AG04449 (cell line): ENCODE measurements around the gene TANGO6.
"Not testable (repeated sequence)": the region's sequence is repeated elsewhere in the genome, so short reads cannot be mapped to it uniquely, and the experiment has no call there.

Experiments used
- CTCF ChIA-PET: fragments of 350-600 bp; formaldehyde crosslinking; extraction: SDS; loops from one replicate; lab custom pipeline; 2021; ENCODE audit warnings: antibody characterized with exemption; lab: Yijun Ruan, JAX
- POLR2A ChIA-PET: fragments of 400-600, 350-600 bp; formaldehyde crosslinking; extraction: SDS; loops from one replicate; lab custom pipeline; 2020; ENCODE audit warnings: antibody characterized with exemption, inconsistent platforms; lab: Yijun Ruan, JAX
- DNase-seq: peaks from one replicate; pipeline ENCODE4 v3.0.0-alpha.2; 2010; ENCODE audit warnings: low read depth, low spot score
- H3K4me3 ChIP-seq: 2 replicates; pipeline ENCODE4 v1.5.1; 2011; ENCODE audit warnings: low read depth, mild to moderate bottlenecking, control low read depth, low read length
- TF ChIP-seq, protein P1 (sequence below): IDR thresholded peaks from one replicate; pipeline ENCODE4 v1.5.1; 2011; ENCODE audit warnings: mild to moderate bottlenecking, moderate library complexity, low read length, control low read depth, inconsistent platforms; ENCODE audit not compliant: insufficient read depth; ENCODE audit errors: missing control alignments

TANGO6 gene

DNA sequence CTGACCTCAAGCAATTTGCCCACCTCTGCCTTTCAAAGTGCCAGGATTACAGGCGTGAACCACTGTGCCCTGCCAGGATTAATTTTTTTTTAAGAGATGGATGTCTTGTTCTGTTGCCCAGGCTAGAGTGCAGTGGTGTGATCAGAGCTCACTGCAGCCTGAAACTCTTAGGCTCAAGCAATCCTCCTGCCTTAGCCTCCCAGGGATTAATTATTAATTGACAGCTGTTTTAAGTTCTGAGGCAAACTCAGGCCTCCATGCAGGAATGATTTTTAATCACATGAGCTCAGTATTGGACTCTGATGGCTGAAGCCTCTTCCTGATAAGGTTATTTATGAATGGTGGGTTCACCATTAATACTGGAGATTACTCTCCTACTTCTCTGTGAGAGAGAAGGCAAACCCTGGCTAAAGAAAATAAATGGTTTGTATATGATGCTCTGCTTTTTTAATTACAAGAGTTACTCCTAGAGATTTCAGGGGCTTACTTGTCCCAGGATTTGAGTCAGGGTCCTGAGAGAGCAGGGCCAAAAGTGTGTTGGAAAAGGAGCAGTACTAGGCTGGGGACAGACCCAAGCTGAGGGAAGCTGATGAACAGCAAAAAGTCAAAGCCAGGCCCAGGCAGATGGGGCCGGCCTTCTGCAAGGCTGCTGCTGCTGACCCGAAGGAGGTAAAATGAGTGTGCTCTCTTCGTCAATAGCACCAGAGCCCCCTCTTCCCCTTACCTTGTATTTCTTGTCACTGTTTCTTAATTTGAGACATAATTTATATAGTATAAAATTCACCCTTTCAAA, 205.2 kb downstream of the TANGO6 start:
- CTCF ChIA-PET = interaction anchor here (1.3 kb wide), 1 partner anchor 75 kb away, joined by 3 read pairs; no protein-coding TSS in a partner anchor
- POLR2A ChIA-PET = interaction anchor here (0.5 kb wide), 1 partner anchor 13 kb away, joined by 8 read pairs; no protein-coding TSS in a partner anchor
- TF ChIP-seq, protein P1, sequence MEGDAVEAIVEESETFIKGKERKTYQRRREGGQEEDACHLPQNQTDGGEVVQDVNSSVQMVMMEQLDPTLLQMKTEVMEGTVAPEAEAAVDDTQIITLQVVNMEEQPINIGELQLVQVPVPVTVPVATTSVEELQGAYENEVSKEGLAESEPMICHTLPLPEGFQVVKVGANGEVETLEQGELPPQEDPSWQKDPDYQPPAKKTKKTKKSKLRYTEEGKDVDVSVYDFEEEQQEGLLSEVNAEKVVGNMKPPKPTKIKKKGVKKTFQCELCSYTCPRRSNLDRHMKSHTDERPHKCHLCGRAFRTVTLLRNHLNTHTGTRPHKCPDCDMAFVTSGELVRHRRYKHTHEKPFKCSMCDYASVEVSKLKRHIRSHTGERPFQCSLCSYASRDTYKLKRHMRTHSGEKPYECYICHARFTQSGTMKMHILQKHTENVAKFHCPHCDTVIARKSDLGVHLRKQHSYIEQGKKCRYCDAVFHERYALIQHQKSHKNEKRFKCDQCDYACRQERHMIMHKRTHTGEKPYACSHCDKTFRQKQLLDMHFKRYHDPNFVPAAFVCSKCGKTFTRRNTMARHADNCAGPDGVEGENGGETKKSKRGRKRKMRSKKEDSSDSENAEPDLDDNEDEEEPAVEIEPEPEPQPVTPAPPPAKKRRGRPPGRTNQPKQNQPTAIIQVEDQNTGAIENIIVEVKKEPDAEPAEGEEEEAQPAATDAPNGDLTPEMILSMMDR = no peak
- H3K4me3 ChIP-seq = no peak overlapping the region
- DNase-seq = no peak

DNA sequence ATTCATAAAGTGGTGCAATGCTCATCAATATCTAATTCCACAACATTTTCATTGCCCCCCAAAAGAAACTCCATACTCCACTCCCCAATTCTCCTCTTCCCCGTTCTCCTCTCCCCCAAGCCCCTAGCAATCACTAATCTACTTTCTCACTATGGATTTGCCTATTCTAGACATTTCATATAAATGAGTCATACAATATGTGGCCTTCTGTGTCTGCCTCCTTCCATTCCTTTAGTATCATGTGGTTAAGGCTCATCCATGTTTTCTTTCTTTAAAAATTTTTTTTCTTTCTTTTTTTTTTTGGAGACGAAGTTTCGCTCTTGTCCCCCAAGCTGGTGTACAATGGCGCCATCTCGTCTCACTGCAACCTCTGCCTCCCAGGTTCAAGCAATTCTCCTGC, 205.8 kb downstream of the TANGO6 start:
- TF ChIP-seq, protein P1 = no peak
- H3K4me3 ChIP-seq = no peak overlapping the region
- DNase-seq = no peak
- POLR2A ChIA-PET = interaction anchor here (0.5 to 1.0 kb wide), 2 partner anchors 11 to 12 kb away, joined by 3 to 8 read pairs; no protein-coding TSS in a partner anchor
- CTCF ChIA-PET = no interaction called here

DNA sequence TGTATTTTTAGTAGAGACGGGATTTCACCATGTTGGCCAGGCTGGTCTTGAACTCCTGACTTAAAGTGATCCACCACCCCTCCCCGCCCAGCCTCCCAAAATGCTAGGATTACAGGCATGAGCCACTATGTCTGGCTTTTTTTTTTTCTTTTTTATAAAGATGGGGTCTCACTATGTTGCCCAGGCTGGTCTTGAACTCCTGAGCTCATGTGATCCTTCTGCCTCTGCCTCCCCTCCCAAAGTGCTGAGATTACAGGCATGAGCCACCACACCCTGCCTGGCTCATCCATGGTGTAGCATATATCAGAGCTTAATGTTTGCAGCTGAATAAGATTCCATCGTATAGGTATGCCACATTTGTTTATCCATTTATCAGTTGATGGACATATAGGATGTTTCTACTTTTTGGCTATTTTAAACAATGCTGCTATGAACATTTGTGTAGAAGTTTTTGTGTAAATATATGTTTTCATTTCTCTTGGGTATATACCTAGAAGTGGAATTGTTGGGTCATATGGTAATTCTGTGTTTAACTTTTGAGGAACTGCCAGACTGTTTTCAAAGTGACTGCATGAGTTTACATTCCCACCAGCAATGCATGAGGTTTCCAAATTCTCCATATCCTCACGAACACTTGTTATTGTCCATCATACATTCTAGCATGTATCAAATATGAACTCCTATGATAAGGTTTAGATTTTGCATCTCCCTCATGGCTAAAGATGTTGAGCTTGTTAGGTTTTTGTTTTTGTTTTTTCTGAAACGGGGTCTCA, 206.5 kb downstream of the TANGO6 start:
- DNase-seq = no peak
- TF ChIP-seq, protein P1 = no peak
- ChIA-PET CTCF (no interaction called here), POLR2A (interaction anchor here (1.0 kb wide), 1 partner anchor 11 kb away, joined by 3 read pairs; no protein-coding TSS in a partner anchor)
- H3K4me3 ChIP-seq = no peak overlapping the region

DNA sequence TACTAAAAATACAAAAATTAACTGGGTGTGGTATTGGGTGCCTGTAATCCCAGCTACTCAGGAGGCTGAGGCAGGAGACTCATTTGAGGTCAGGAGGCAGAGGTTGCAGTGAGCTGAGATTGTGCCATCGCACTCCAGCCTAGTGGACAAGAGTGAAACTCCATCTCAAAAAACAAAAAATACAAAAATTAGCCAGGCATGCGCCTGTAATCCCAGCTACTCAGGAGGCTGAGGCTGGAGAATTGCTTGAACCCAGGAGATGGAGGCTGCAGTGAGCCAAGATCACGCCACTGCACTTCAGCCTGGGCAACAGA, 208.1 kb downstream of the TANGO6 start:
- DNase-seq, POLR2A ChIA-PET, H3K4me3 ChIP-seq: not testable (repeated sequence)
- CTCF ChIA-PET = interaction anchor here (1.9 kb wide), 1 partner anchor 17 kb away, joined by 8 read pairs; no protein-coding TSS in a partner anchor

DNA sequence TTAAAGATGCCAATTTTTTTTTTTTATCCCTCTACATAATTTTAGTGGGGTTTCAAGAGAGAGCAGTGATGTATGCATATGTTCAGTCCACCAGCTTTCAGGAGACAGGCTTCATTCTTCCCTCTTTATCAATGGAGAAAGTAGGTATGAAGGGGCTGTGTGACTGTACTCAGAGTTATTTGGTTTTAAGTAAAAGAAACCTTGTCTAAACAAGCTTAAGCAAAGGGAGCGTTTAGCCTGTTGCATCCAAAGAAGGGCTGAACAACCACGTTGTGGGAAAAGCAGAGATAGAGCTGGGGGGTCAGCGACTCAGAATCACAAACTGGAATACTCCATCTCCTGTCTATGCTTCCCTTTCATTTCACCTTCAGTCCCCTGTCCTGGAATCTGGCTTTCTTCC, 211.7 kb downstream of the TANGO6 start:
- DNase-seq = no peak
- POLR2A ChIA-PET = no interaction called here
- no peak overlapping the region for H3K4me3 ChIP-seq
- CTCF ChIA-PET = interaction anchor here (1.0 to 1.5 kb wide), 2 partner anchors 57 to 58 kb away, joined by 3 read pairs; no protein-coding TSS in a partner anchor
- TF ChIP-seq, protein P1 = no peak

DNA sequence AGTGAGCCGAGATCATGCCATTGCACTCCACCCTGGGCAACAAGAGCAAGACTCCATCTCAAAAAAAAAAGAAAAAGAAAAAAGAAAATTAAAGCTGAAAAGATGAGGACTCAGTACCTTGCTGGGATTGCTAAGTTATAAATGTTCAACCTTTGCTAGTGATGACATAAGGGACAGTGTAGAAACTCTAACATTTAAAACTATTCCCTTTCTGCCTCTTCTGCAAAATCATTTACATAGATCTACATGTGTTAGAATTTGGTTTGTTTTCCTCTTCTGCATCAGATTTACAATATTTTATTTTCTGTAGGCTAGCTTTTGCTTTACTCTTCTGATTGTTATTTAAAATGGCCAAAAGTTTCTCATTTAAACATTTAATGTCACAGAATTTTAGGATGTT, 212.6 kb downstream of the TANGO6 start:
- ChIA-PET CTCF (interaction anchor here (1.5 kb wide), 2 partner anchors 57 to 153 kb away, joined by 3 read pairs; no protein-coding TSS in a partner anchor), POLR2A (no interaction called here)

More for the DNA sequence above, 212.6 kb downstream of the TANGO6 start:
- H3K4me3 ChIP-seq = no peak overlapping the region
- TF ChIP-seq, protein P1 = no peak
- DNase-seq = no peak
